Bronchial epithelial cell (primary cell): ENCODE data around the gene CNGA4. TPM values are rescaled to one million over a fixed set of nuclear protein-coding genes. Genes with fewer than 3 reads are reported as not detected.

Experiments used
- DNase-seq: peaks from one replicate; pipeline ENCODE4 v3.0.0-alpha.2; 2010; ENCODE audit warnings: low read depth
- FAIRE-seq: peaks from 2 replicates; lab custom pipeline; 2011; peaks lifted over from hg19 to GRCh38; lab: Jason Lieb, UNC
- H3K27me3 ChIP-seq: 2 replicates; pipeline ENCODE4 v1.5.1; 2011; ENCODE audit warnings: low read length; ENCODE audit not compliant: control insufficient read depth, insufficient read depth
- H3K36me3 ChIP-seq: 2 replicates; pipeline ENCODE4 v1.5.1; 2011; ENCODE audit warnings: low read length; ENCODE audit not compliant: control insufficient read depth, insufficient read depth
- H3K4me3 ChIP-seq: 2 replicates; pipeline ENCODE4 v1.5.1; 2011; ENCODE audit warnings: mild to moderate bottlenecking, low read depth, low read length, control low read depth
- CTCF ChIP-seq: IDR thresholded peaks from 2 replicates; pipeline ENCODE4 v1.5.1; 2011; ENCODE audit warnings: mild to moderate bottlenecking, moderate library complexity, low read length, control low read depth, inconsistent platforms; ENCODE audit not compliant: insufficient read depth, severe bottlenecking
- total RNA-seq: library from RNA; depleted of rRNA; stranded (reverse); fragments of >200 nt; gene quantifications from 2 replicates; pipeline ENCODE4 v1.2.1, GENCODE V29; 2014

The CNGA4 gene
- total RNA-seq, 1 donor from 2014 or later = 0.26 TPM

DNA sequence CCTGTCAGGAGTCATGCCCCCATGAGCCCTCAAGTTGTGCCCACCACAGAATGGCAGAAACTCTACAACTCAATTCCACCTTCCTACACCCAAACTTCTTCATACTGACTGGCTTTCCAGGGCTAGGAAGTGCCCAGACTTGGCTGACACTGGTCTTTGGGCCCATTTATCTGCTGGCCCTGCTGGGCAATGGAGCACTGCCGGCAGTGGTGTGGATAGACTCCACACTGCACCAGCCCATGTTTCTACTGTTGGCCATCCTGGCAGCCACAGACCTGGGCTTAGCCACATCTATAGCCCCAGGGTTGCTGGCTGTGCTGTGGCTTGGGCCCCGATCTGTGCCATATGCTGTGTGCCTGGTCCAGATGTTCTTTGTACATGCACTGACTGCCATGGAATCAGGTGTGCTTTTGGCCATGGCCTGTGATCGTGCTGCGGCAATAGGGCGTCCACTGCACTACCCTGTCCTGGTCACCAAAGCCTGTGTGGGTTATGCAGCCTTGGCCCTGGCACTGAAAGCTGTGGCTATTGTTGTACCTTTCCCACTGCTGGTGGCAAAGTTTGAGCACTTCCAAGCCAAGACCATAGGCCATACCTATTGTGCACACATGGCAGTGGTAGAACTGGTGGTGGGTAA is 39.6 kb upstream of the CNGA4 start, which contains the start of gene OR52W1:
OR52W1 (plus strand) TSS at position 51 of the 637 bp plus-strand sequence; CDS start at position 51, 0 bp downstream.
- H3K27me3 ChIP-seq = no peaks in the 10 kb centered on the region
- TF ChIP-seq CTCF = no peak
- no peaks in the 10 kb centered on the region for H3K36me3 ChIP-seq
- no peak for FAIRE-seq
- DNase-seq = no peak
- H3K4me3 ChIP-seq = no peak within 1 kb of the TSS

DNA sequence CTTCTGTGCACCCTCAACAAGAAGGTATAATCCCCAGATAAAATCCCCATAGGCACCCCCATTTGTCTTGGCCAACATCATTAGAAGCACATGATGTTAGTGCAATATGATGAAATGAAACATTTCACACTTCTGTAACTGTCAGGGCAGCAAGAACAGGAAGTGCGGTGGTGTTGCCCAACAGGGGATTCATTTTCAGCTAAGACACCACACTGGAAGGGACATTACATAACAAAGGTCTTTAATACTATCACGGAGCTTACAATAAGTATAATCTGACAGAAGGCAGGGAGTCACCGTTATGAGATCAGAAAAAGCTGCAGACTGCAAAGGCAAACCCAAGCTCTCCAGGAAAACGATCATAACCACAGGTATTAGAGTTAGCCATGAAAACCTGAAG is 37.9 kb upstream of the CNGA4 start:
- Histone ChIP-seq H3K27me3 (no peaks in the 10 kb centered on the region), H3K36me3 (peaks cover 2% of the 10 kb centered on the region), H3K4me3 (no peak overlapping the region)
- DNase-seq = no peak
- TF ChIP-seq CTCF = no peak
- FAIRE-seq = no peak

DNA sequence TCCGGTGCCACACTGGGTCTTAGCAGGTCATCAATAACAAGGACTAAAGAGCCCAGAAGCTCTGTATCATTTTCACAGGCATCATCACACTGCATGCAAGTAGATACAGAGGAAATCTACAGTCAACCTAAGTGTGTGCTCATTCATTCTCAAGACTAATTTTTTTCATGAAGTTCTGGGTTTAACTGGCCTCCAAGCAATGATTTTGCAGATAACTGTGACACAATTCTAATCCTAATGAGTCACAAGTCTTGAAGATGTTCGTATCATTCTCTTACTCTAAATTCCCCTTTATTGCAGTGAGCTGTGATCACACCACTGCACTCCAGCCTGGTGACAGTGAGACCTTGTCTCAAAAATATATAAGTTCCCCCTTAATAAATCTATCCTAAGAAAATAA is 37.4 kb upstream of the CNGA4 start:
- FAIRE-seq (no peak), DNase-seq (peak; percentile 7)
- Histone ChIP-seq H3K27me3 (no peaks in the 10 kb centered on the region), H3K4me3 (no peak overlapping the region), H3K36me3 (peaks cover 2% of the 10 kb centered on the region)
- no peak for TF ChIP-seq CTCF

DNA sequence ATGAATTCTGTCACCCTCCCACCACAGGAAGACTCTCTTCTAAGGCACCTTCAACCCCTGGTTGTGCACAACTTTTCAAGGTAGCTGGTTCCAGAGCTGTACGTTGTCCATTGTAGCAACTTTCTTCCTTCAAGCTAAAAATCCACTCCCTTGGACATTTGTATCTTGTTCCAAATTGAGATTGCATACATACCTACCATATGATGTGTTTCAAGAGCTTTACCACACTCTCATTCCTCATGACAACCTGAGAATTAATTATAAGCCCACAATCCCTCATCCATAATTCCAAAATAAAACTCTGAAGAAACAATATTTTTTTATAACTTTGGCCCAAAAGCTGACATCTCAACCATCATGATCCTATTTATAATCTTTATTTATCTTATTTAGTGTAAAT is 36.8 kb upstream of the CNGA4 start:
- DNase-seq (no peak), FAIRE-seq (no peak)
- Histone ChIP-seq H3K4me3 (no peak overlapping the region), H3K27me3 (no peaks in the 10 kb centered on the region), H3K36me3 (peaks cover 2% of the 10 kb centered on the region)
- no peak for TF ChIP-seq CTCF

DNA sequence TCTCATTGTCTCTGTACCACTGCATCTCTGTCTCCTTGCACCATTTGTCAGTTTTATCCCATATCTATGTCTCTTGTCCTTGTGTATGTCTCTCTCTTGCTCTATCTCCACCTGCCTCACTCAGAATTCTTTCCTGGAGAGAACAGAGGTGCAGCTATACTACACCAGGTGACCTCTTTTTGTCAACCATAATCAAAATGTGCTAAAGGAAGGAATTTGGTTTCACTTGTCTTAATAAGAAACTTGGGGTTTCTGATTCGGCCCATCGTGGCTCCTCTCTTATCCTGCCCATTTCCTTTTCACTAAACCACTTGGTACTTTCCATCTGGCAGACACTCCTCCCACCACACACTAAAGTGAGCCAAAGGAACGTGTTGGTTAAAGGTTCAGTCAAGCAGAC is 35.6 kb upstream of the CNGA4 start:
- FAIRE-seq (no peak), DNase-seq (no peak)
- TF ChIP-seq CTCF = no peak
- Histone ChIP-seq H3K4me3 (no peak overlapping the region), H3K36me3 (peaks cover 2% of the 10 kb centered on the region), H3K27me3 (no peaks in the 10 kb centered on the region)

GRCh38 chr11:6204706-6205105 is 34.2 kb upstream of the CNGA4 start:
- DNase-seq = peak; percentile 52
- Histone ChIP-seq H3K27me3 (no peaks in the 10 kb centered on the region), H3K36me3 (peaks cover 2% of the 10 kb centered on the region), H3K4me3 (no peak overlapping the region)
- no peak for FAIRE-seq
- TF ChIP-seq CTCF = no peak
